Endodermal cell (in vitro differentiated cells): ENCODE results near the gene DNTT. TPM values are rescaled to one million over a fixed set of nuclear protein-coding genes. Genes with fewer than 3 reads are reported as not detected.

Source experiments
- DNase-seq: peaks from one replicate; pipeline ENCODE4 v3.0.0-alpha.2; 2017
- H3K27ac ChIP-seq: 2 replicates; pipeline ENCODE4 v1.5.1; 2013; ENCODE audit warnings: mild to moderate bottlenecking, low read depth, low read length, moderate library complexity
- H3K27me3 ChIP-seq: 2 replicates; pipeline ENCODE4 v1.6.1; 2013; ENCODE audit warnings: mild to moderate bottlenecking, low read length, moderate library complexity; ENCODE audit not compliant: insufficient read depth, control insufficient read depth, poor library complexity, severe bottlenecking
- H3K36me3 ChIP-seq: 2 replicates; pipeline ENCODE4 v1.7.0; 2013; ENCODE audit warnings: mild to moderate bottlenecking, low read length, moderate library complexity; ENCODE audit not compliant: control insufficient read depth, insufficient read depth
- H3K4me1 ChIP-seq: one replicate; pipeline ENCODE4 v1.7.0; 2013; ENCODE audit warnings: low read length; ENCODE audit not compliant: control insufficient read depth, insufficient read depth
- H3K4me3 ChIP-seq: 2 replicates; pipeline ENCODE4 v1.5.1; 2013; ENCODE audit warnings: mild to moderate bottlenecking, low read length, moderate library complexity
- H3K9ac ChIP-seq: 2 replicates; pipeline ENCODE4 v1.6.1; 2013; ENCODE audit warnings: mild to moderate bottlenecking, low read length, moderate library complexity; ENCODE audit not compliant: poor library complexity, severe bottlenecking; ENCODE audit errors: extremely low read depth
- H3K9me3 ChIP-seq: 2 replicates; pipeline ENCODE4 v1.6.1; 2013; ENCODE audit warnings: mild to moderate bottlenecking, low read length, moderate library complexity; ENCODE audit not compliant: control insufficient read depth
- H3K27ac Mint-ChIP-seq: 2 replicates; pipeline ENCODE4 v1.8.0; 2020; ENCODE audit warnings: mixed read lengths
- H3K27me3 Mint-ChIP-seq: 2 replicates; pipeline ENCODE4 v1.8.0; 2021; ENCODE audit warnings: mild to moderate bottlenecking, mixed read lengths; ENCODE audit not compliant: insufficient read depth
- H3K36me3 Mint-ChIP-seq: 2 replicates; pipeline ENCODE4 v1.8.0; 2020; ENCODE audit warnings: low read depth, mixed read lengths
- H3K4me1 Mint-ChIP-seq: 2 replicates; pipeline ENCODE4 v1.8.0; 2020; ENCODE audit warnings: mixed read lengths
- H3K4me3 Mint-ChIP-seq: 2 replicates; pipeline ENCODE4 v1.8.0; 2020; ENCODE audit warnings: mild to moderate bottlenecking, moderate library complexity, mixed read lengths
- H3K9me3 Mint-ChIP-seq: 2 replicates; pipeline ENCODE4 v1.8.0; 2020; ENCODE audit warnings: mild to moderate bottlenecking, mixed read lengths
- CTCF ChIP-seq: fragments of 200-600 bp; sonication (generic); conservative IDR thresholded peaks from 2 replicates; pipeline ENCODE4 v1.5.0; 2021; ENCODE audit warnings: antibody characterized with exemption, mild to moderate bottlenecking
- WGBS, 2 experiments: methylation state at CpG; one replicate each; pipeline versions ENCODE4 v1.1.5 to v1.1.7; 2013; ENCODE audit warnings: missing lambda C conversion rate in 2 of 2, mixed read lengths in 1 of 2; ENCODE audit not compliant: insufficient coverage in 1 of 2, insufficient read length in 1 of 2; 5-methylcytosine and 5-hydroxymethylcytosine counted together
- total RNA-seq, 2 donors: library from RNA; stranded (reverse); fragmentation: NEBNext Ultra II Directional in 1 of 2; extraction: Animal tissue kit (Norgen Biotek cat#: 25700) in 1 of 2; gene quantifications; 2 replicates in 1 of 2; 3 replicates in 1 of 2; pipeline ENCODE4 v1.2.1, GENCODE V29; 2021

The DNTT gene
- total RNA-seq, 2 donors from 2014 or later: not detected

GRCh38 chr10:96346295-96346694 is 42.1 kb downstream of the DNTT start:
- Mint-ChIP-seq H3K9me3 (peaks cover 25% of the 10 kb centered on the region), H3K4me1 (peaks cover 3% of the 10 kb centered on the region), H3K4me3 (no peak overlapping the region), H3K27ac (no peak overlapping the region), H3K27me3 (peaks cover 8% of the 10 kb centered on the region), H3K36me3 (peaks cover 3% of the 10 kb centered on the region)
- DNase-seq: no peak
- TF ChIP-seq CTCF: no peak
- Histone ChIP-seq H3K27ac (no peak overlapping the region), H3K9me3 (peaks cover 20% of the 10 kb centered on the region), H3K4me1 (peaks cover 2% of the 10 kb centered on the region), H3K27me3 (no peaks in the 10 kb centered on the region), H3K4me3 (peak overlapping the region; percentile 48), H3K36me3 (no peaks in the 10 kb centered on the region), H3K9ac (no peak overlapping the region)
- 83% methylated on average over 1 of the region's 1 CpG; no CpG with 5 or more reads in 1 of the 2 experiments for WGBS, 2 experiments

DNA sequence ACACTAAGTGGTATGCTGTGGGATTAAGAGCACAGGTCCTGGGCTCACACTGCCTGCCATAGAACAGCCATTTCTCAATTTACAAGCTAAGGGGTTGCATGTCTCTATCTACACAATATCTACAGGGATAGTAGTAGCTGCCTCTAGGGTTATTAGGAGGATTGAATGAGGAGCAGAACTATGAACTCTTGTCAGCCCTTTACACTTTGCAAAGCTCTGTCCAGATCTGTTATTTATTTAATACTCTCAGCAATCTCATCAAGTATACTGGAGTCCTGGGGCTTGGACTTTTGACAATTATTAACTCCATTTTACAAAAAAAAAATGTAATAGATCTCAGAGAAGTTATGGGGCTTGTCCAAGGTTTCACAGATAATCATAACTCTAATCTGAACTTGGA is 47.8 kb downstream of the DNTT start:
- H3K27ac Mint-ChIP-seq: no peak overlapping the region
- no peak for DNase-seq
- H3K27me3 ChIP-seq: no peaks in the 10 kb centered on the region
- H3K9ac ChIP-seq: no peak overlapping the region
- peaks cover 7% of the 10 kb centered on the region for H3K9me3 Mint-ChIP-seq
- peaks cover 16% of the 10 kb centered on the region for H3K4me1 Mint-ChIP-seq
- peaks cover 5% of the 10 kb centered on the region for H3K4me1 ChIP-seq
- H3K27me3 Mint-ChIP-seq: no peaks in the 10 kb centered on the region
- no peak overlapping the region for H3K4me3 ChIP-seq
- peaks cover 1% of the 10 kb centered on the region for H3K9me3 ChIP-seq
- H3K4me3 Mint-ChIP-seq: no peak overlapping the region
- no peak overlapping the region for H3K27ac ChIP-seq
- no peaks in the 10 kb centered on the region for H3K36me3 ChIP-seq
- TF ChIP-seq CTCF: no peak
- no peaks in the 10 kb centered on the region for H3K36me3 Mint-ChIP-seq

- no peak for TF ChIP-seq CTCF
- DNase-seq: no peak
- no peak overlapping the region for H3K27ac ChIP-seq
- H3K36me3 ChIP-seq: no peaks in the 10 kb centered on the region
- no peak overlapping the region for H3K9ac ChIP-seq
- Mint-ChIP-seq H3K27ac (no peak overlapping the region), H3K27me3 (no peaks in the 10 kb centered on the region), H3K4me3 (no peak overlapping the region), H3K4me1 (peaks cover 16% of the 10 kb centered on the region), H3K36me3 (no peaks in the 10 kb centered on the region), H3K9me3 (peaks cover under 1% of the 10 kb centered on the region)
- H3K4me3 ChIP-seq: no peak overlapping the region
- 50 to 64% methylated on average over 2 to 4 of the region's 4 CpGs for WGBS, 2 experiments
- H3K27me3 ChIP-seq: no peaks in the 10 kb centered on the region
- peaks cover 5% of the 10 kb centered on the region for H3K4me1 ChIP-seq
- no peaks in the 10 kb centered on the region for H3K9me3 ChIP-seq
Observed at GRCh38 chr10:96352582-96352981, 48.3 kb downstream of the DNTT start.
